Suppressor macrophage treated with lipopolysaccharide for 4 hours (primary cell): ENCODE data around the gene PTGR2.
A peak's percentile ranks its signal among the peaks of the same experiment; 100 is the strongest.
"Not testable (repeated sequence)": the region's sequence is repeated elsewhere in the genome, so short reads cannot be mapped to it uniquely, and the experiment has no call there.

Experiments used
- DNase-seq: peaks from one replicate; pipeline ENCODE4 v3.0.0-alpha.2; 2020

PTGR2 gene

GRCh38 chr14:73851567-73852382 lies at the start of gene PTGR2:
TSS of gene PTGR2 (plus strand) at chr14:73851831. CDS start at chr14:73858863, 7,032 bp downstream.
- DNase-seq, result peak; percentile 97

DNA sequence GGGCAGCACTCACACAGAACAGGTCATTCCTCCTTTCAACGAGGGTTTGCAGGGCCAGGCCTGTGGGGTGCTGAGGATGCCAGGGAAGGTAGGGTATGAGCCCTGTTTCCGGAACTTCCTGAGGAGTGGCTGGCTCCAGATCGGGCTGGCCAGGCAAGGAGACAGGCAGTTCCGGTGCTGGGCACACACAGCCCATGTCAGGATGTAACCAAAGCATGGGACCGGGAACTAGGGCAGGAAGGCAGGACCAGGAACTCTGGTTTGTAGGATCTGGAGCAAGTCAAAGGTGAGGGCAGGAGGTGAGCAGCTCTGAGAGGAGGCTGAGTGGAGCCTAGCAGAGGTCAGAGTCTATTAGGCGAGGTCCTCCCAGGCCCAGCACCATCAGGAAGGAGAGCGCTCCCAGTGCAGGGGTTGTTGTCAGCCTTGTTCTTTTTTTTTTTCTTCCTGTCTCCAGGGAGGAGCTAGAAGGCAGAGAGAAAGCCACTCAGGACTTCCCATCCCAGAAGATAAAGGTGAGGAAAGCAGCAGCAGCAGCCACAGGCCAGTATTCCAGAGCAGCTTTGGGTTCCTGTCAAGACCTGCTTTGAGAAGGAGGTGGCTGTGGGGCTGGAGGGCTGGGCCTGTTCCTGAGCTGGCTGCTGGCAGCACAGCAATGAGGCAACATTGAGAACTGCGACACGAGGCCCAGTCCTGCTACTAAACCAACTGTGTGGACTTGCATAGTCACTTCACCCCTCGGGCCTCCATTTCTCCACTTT lies 49.0 kb upstream of the PTGR2 start:
- DNase-seq, result no peak

GRCh38 chr14:73804636-73805035 lies 47.0 kb upstream of the PTGR2 start:
- no peak for DNase-seq

GRCh38 chr14:73807457-73807856 lies 44.2 kb upstream of the PTGR2 start:
- DNase-seq, result no peak

DNA sequence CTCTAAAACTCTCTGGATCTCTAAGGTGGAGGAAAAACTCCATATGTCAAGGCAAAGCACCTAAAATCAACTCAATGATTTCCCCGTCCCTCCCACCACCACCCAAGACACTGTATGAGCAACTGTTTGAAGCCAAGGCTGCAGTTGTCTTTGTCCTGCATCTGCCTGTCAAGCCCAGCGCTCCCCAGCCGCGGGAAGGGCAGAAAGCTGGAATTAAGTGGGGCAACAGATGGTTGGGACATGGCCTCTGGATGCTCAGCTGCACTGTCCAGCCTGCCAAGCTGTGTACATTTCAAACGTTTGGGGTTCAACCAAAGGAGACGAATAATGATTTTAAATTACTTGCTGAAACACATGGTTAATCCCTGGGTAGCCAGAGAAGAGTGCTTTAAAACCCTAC lies 42.2 kb upstream of the PTGR2 start:
- no peak for DNase-seq

DNA sequence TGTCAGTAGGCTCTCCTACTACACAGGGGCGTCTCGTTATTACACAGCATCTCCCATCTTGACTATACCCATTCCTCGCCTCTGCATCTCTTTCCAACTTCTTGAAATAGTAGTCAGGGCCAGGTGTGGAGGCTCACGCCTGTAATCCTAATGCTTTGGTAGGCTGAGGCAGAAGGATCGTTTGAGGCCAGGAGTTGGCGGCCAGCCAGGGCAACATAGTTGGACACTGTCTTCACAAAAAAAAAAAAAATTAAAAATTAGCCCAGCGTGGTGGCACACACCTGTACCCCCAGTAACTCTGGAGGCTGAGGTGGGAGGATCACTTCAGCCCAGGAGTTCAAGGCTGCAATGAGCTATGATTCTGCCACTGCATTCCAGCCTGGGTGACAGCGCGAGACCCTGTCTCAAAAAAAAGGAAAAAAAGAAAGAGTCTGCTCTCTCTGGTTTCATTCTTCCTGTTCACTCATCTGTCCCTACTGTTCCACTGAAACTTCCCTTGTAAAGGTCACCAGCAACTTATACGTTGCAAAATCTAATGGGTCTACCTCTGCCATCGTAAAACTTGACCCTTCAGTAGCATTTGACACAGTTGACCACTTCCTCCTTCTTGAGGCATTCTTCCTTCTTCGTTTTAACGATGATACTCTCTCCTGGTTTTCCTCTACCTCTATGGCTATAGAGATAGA lies 41.0 kb upstream of the PTGR2 start:
- DNase-seq, result peak; percentile 81

DNA sequence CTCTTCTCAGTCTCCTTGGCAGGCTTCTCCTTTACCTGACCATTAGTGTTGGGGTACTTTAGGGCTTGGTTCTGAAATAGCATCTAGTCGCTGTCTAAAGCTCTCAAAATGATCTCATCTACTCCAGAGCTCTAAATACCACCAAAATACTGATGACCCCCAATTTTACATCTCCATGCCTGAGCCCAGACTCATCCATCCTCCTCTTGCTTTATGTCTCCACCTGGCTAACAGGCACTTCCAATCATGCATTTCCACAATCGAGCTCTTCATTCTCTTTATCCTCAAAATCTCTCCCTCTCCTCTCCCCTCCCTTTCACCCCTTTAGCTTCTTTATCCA lies 40.5 kb upstream of the PTGR2 start:
- DNase-seq, result no peak

- no peak for DNase-seq
These were observed 37.5 kb upstream of the PTGR2 start for GRCh38 chr14:73814153-73814552.

DNA sequence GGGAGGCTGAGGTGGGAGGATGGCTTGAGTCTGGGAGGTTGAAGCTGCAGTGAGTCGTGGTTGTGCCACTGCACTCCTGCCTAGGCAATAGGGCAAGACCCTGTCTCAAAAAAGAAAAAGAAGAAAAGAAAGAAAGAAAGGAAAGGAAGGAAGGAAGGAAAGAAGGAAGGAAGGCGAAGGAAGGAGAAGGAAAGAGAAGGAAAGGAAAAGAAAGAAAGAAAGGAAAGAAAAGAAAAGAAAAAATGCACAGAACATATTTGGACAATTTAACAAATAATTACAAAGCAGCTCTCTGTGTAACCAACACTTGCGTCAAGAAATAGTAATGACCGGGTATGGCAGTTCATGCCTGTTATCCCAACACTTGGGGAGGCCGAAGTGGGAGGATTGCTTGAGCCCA lies 35.8 kb upstream of the PTGR2 start:
- no peak for DNase-seq

DNA sequence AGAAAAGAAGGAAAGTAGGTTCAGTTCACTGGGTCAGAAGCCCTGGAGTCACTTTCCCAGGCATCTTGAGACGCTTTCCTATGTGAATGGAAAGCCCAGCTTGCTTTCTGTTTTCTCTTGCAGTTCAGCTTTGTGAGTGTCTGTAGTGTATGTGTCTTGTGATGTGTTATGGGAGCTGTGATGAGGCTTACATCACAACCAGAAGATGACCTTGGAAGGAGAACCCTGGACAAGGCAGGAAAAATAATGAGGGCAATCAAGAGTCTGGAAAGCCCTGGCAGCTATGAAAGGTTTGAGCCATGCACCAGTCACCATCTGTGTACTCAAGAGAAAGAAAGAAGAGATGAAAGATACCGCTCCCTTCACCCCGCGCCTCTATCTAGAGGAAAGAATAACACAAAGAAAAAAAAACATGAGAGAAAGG lies 35.2 kb upstream of the PTGR2 start:
- peak; percentile 83 for DNase-seq

GRCh38 chr14:73817020-73817655 lies 34.5 kb upstream of the PTGR2 start:
- DNase-seq, result no peak

- DNase-seq, result no peak
These were observed 32.8 kb upstream of the PTGR2 start for GRCh38 chr14:73818821-73819220.

DNA sequence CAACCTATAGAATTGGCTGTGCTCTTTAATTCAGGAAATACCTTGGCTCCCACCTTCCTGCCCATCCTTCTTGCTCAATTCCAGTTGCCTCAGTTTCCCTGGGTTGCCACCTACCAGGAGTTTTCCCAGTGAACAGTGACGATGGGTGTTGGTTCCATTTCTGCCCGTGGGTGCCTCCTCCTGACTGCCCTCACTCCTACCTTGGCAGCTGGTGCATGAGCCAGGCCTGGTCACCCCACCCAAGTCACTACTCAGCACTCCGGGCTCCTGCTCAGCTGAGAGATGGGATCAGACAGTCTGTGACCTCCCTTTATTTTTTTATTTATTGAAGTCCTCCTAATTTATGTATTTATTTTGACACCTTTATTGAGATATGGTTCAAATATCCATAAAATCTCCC lies 31.0 kb upstream of the PTGR2 start:
- DNase-seq, result no peak

DNA sequence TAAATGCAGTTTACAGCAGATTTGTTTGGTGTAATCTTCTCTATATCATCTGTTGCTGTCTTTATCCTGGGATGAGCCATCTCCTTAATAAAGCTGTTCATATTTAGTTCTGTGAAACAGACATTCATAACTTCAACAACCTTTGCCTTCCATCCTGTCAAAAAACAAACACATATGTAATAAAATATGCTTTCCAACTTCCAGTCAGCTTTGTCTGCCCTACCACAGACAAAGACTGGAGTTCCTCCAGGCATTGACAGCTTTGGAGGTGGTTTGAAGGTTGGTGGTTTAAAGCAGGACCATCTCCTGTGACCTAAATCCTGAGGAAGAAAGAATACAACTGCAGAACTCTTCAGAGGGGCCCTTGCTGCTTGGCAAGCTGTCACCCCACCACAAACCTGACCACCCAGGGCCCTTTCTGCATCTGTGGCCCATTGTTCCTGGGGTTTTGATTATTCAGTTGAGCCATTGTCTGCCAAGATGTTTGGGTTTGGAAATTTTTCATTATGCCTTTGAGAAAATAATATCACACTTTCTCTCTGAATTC lies 28.2 kb upstream of the PTGR2 start:
- DNase-seq, result no peak

DNA sequence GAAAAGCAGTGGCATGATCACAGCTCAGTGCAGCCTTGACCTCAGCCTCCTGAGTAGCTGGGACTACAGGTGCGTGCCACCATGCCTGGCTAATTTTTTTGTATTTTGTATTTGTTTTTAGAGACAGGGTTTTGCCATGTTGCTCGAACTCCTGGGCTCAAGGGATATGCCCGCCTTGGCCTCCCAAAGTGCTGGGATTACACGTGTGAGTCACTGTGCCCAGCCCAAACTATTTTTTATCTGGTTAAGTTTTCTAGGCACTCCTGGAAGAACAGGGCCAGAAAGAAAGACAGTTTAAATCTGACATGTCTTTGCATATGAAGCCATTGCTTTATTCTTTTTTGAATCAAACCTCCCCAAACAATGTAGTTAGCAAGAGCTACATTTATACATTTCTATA lies 27.5 kb upstream of the PTGR2 start:
- no peak for DNase-seq

GRCh38 chr14:73824536-73824935 lies 27.1 kb upstream of the PTGR2 start:
- no peak for DNase-seq

GRCh38 chr14:73825551-73826188 lies 26.0 kb upstream of the PTGR2 start:
- DNase-seq, result peak; percentile 90

GRCh38 chr14:73827190-73827589 lies 24.4 kb upstream of the PTGR2 start:
- DNase-seq, result not testable (repeated sequence)

DNA sequence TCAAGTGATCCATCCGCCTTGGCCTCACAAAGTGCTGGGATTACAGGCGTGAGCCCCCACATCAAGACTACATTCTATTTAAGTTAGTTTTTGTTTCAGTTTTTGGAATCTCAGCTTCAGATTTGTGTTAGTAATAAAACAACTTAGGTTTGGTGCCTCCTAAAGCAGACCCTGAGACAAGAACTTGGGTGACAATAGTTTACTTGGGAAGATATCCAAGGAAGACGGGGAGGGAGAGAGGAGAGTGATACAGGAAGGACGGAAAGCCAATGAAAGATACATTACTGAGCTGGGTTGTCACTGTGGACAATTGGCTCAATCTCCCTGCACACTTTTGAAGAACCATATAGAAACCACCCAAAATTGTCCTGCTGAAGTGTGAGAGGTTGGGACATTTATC lies 22.6 kb upstream of the PTGR2 start:
- no peak for DNase-seq

GRCh38 chr14:73829526-73830431 lies 21.9 kb upstream of the PTGR2 start:
- peak; percentile 91 for DNase-seq

GRCh38 chr14:73833034-73833433 lies 18.6 kb upstream of the PTGR2 start:
- no peak for DNase-seq
